ENCODE data around the gene NR6A1.

DNA sequence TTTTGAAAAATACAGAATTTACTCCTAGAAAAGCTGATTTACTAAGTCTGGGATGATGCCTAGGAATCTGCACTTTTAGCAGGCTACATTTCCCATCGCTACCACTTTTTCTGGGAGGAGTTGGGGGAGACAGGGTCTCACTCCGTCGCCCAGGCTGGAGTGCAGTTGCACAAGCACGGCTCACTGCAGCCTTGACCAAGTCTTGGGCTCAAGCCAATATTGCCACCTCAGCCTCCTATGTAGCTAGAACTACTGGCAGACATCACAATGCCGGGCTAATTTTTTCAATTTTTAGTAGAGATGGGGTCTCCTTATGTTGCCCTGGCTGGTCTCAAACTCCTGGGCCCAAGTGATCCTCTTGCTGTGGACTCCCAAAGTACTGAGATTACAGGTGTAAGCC is 85.9 kb downstream of the NR6A1 start:
- TF ChIP-seq POLR2AphosphoS5 (IDR thresholded peaks at IDR 0.05): no peak
- TF ChIP-seq, protein P1, sequence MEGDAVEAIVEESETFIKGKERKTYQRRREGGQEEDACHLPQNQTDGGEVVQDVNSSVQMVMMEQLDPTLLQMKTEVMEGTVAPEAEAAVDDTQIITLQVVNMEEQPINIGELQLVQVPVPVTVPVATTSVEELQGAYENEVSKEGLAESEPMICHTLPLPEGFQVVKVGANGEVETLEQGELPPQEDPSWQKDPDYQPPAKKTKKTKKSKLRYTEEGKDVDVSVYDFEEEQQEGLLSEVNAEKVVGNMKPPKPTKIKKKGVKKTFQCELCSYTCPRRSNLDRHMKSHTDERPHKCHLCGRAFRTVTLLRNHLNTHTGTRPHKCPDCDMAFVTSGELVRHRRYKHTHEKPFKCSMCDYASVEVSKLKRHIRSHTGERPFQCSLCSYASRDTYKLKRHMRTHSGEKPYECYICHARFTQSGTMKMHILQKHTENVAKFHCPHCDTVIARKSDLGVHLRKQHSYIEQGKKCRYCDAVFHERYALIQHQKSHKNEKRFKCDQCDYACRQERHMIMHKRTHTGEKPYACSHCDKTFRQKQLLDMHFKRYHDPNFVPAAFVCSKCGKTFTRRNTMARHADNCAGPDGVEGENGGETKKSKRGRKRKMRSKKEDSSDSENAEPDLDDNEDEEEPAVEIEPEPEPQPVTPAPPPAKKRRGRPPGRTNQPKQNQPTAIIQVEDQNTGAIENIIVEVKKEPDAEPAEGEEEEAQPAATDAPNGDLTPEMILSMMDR (IDR thresholded peaks at IDR 0.05): no peak
- no peak for TF ChIP-seq POLR2A (IDR thresholded peaks at IDR 0.05)
- TF ChIP-seq EP300 (IDR thresholded peaks at IDR 0.05): no peak
